ENCODE measurements around the gene NSF.

The NSF gene

GRCh38 chr17:46727572-46728348, 137.3 kb downstream of the NSF start:
- Histone ChIP-seq H2BK120ac (ENCODE audit: low read depth, low read length) (no peak overlapping the region), H3K4me1 (ENCODE audit: control insufficient read depth, insufficient read depth, low read depth, low read length) (peaks cover 5% of the 10 kb centered on the region), H3K9me3 (ENCODE audit: control insufficient read depth, low read length) (no peaks in the 10 kb centered on the region), H2BK5ac (ENCODE audit: low read depth, low read length, poor library complexity, severe bottlenecking) (no peak overlapping the region), H3K79me1 (replicated peaks; ENCODE audit: low read length, poor library complexity, severe bottlenecking) (no peaks in the 10 kb centered on the region), H2AFZ (ENCODE audit: low read depth, low read length) (no peak overlapping the region), H3K14ac (ENCODE audit: low read length in 2 of 2) (no peak overlapping the region), H2BK15ac (ENCODE audit: low read depth, poor library complexity, severe bottlenecking) (no peak overlapping the region), H3K4me3 (ENCODE audit: insufficient read depth in 1 of 2, low read depth in 1 of 2, low read length in 2 of 2) (no peak overlapping the region), H3K18ac (ENCODE audit: low read depth in 1 of 2, low read length in 2 of 2) (no peak overlapping the region), H3K9ac (ENCODE audit: low read length) (peak overlapping the region; percentile 38), H4K8ac (ENCODE audit: low read length) (no peak overlapping the region), H4K91ac (ENCODE audit: low read length) (no peak overlapping the region), H3K4ac (ENCODE audit: low read depth in 1 of 2, low read length in 2 of 2) (no peak overlapping the region), H2BK12ac (ENCODE audit: low read length in 2 of 2) (no peak overlapping the region), H3K23ac (ENCODE audit: low read length in 2 of 2) (no peak overlapping the region), H3K36me3 (ENCODE audit: control insufficient read depth in 1 of 2, insufficient read depth in 2 of 2, low read depth in 1 of 2, low read length in 2 of 2) (peaks cover 0 to 61% of the 10 kb centered on the region in 2 experiments), H2AK5ac (ENCODE audit: low read length, severe bottlenecking) (no peak overlapping the region), H3K4me2 (ENCODE audit: low read length, poor library complexity, severe bottlenecking) (peak overlapping the region; percentile 56), H3K27me3 (ENCODE audit: control insufficient read depth in 1 of 2, insufficient read depth in 1 of 2, low read length in 2 of 2) (no peaks in the 10 kb centered on the region), H3K27ac (ENCODE audit: low read length, poor library complexity, severe bottlenecking) (peak overlapping the region; percentile 96)
- DNase-seq, result peak; percentile 38
- WGBS, result 67% methylated on average over 2 of the region's 4 CpGs

- no peak overlapping the region for H3K9ac ChIP-seq (ENCODE audit: low read length)
- H3K9me3 ChIP-seq (ENCODE audit: control insufficient read depth, low read length), result no peaks in the 10 kb centered on the region
- no peak overlapping the region for H3K18ac ChIP-seq (ENCODE audit: low read depth in 1 of 2, low read length in 2 of 2)
- no peak overlapping the region for H3K4me2 ChIP-seq (ENCODE audit: low read length, poor library complexity, severe bottlenecking)
- H4K8ac ChIP-seq (ENCODE audit: low read length), result no peak overlapping the region
- no peak overlapping the region for H3K4me3 ChIP-seq (ENCODE audit: insufficient read depth in 1 of 2, low read depth in 1 of 2, low read length in 2 of 2)
- H2AK5ac ChIP-seq (ENCODE audit: low read length, severe bottlenecking), result no peak overlapping the region
- H2AFZ ChIP-seq (ENCODE audit: low read depth, low read length), result no peak overlapping the region
- no peak overlapping the region for H2BK120ac ChIP-seq (ENCODE audit: low read depth, low read length)
- no peak overlapping the region for H2BK12ac ChIP-seq (ENCODE audit: low read length in 2 of 2)
- no peak overlapping the region for H3K23ac ChIP-seq (ENCODE audit: low read length in 2 of 2)
- no peak overlapping the region for H4K91ac ChIP-seq (ENCODE audit: low read length)
- no peak overlapping the region for H2BK5ac ChIP-seq (ENCODE audit: low read depth, low read length, poor library complexity, severe bottlenecking)
- DNase-seq, result no peak
- no peaks in the 10 kb centered on the region for H3K27me3 ChIP-seq (ENCODE audit: control insufficient read depth in 1 of 2, insufficient read depth in 1 of 2, low read length in 2 of 2)
- no peak overlapping the region for H2BK15ac ChIP-seq (ENCODE audit: low read depth, poor library complexity, severe bottlenecking)
- H3K36me3 ChIP-seq (ENCODE audit: control insufficient read depth in 1 of 2, insufficient read depth in 2 of 2, low read depth in 1 of 2, low read length in 2 of 2), result peaks cover 0 to 61% of the 10 kb centered on the region in 2 experiments
- H3K79me1 ChIP-seq (replicated peaks; ENCODE audit: low read length, poor library complexity, severe bottlenecking), result no peaks in the 10 kb centered on the region
- H3K27ac ChIP-seq (ENCODE audit: low read length, poor library complexity, severe bottlenecking), result no peak overlapping the region
- H3K4me1 ChIP-seq (ENCODE audit: control insufficient read depth, insufficient read depth, low read depth, low read length), result peaks cover 8% of the 10 kb centered on the region
- H3K14ac ChIP-seq (ENCODE audit: low read length in 2 of 2), result no peak overlapping the region
- no CpG with 5 or more reads among the region's 2 CpGs for WGBS
- H3K4ac ChIP-seq (ENCODE audit: low read depth in 1 of 2, low read length in 2 of 2), result no peak overlapping the region
These were observed 139.6 kb downstream of the NSF start for GRCh38 chr17:46730026-46730425.

- H2AFZ ChIP-seq (ENCODE audit: low read depth, low read length), result no peak overlapping the region
- no peak overlapping the region for H2BK15ac ChIP-seq (ENCODE audit: low read depth, poor library complexity, severe bottlenecking)
- no peak overlapping the region for H4K8ac ChIP-seq (ENCODE audit: low read length)
- H3K27ac ChIP-seq (ENCODE audit: low read length, poor library complexity, severe bottlenecking), result no peak overlapping the region
- DNase-seq, result no peak
- H3K4me3 ChIP-seq (ENCODE audit: insufficient read depth in 1 of 2, low read depth in 1 of 2, low read length in 2 of 2), result no peak overlapping the region
- H3K18ac ChIP-seq (ENCODE audit: low read depth in 1 of 2, low read length in 2 of 2), result no peak overlapping the region
- no peak overlapping the region for H3K4ac ChIP-seq (ENCODE audit: low read depth in 1 of 2, low read length in 2 of 2)
- no peak overlapping the region for H4K91ac ChIP-seq (ENCODE audit: low read length)
- peak overlapping the region; percentile 80 for H2AK5ac ChIP-seq (ENCODE audit: low read length, severe bottlenecking)
- no peaks in the 10 kb centered on the region for H3K9me3 ChIP-seq (ENCODE audit: control insufficient read depth, low read length)
- no peaks in the 10 kb centered on the region for H3K27me3 ChIP-seq (ENCODE audit: control insufficient read depth in 1 of 2, insufficient read depth in 1 of 2, low read length in 2 of 2)
- H2BK5ac ChIP-seq (ENCODE audit: low read depth, low read length, poor library complexity, severe bottlenecking), result no peak overlapping the region
- H2BK120ac ChIP-seq (ENCODE audit: low read depth, low read length), result no peak overlapping the region
- H3K23ac ChIP-seq (ENCODE audit: low read length in 2 of 2), result no peak overlapping the region
- H3K36me3 ChIP-seq (ENCODE audit: control insufficient read depth in 1 of 2, insufficient read depth in 2 of 2, low read depth in 1 of 2, low read length in 2 of 2), result peaks cover 0 to 61% of the 10 kb centered on the region in 2 experiments
- no peak overlapping the region for H3K14ac ChIP-seq (ENCODE audit: low read length in 2 of 2)
- 100% methylated on average over 1 of the region's 1 CpG for WGBS
- H3K4me1 ChIP-seq (ENCODE audit: control insufficient read depth, insufficient read depth, low read depth, low read length), result peaks cover 8% of the 10 kb centered on the region
- no peak overlapping the region for H3K4me2 ChIP-seq (ENCODE audit: low read length, poor library complexity, severe bottlenecking)
- no peaks in the 10 kb centered on the region for H3K79me1 ChIP-seq (replicated peaks; ENCODE audit: low read length, poor library complexity, severe bottlenecking)
- no peak overlapping the region for H3K9ac ChIP-seq (ENCODE audit: low read length)
- no peak overlapping the region for H2BK12ac ChIP-seq (ENCODE audit: low read length in 2 of 2)
These were observed 140.2 kb downstream of the NSF start for GRCh38 chr17:46730679-46731078.

- Histone ChIP-seq H3K23ac (ENCODE audit: low read length in 2 of 2) (no peak overlapping the region), H4K8ac (ENCODE audit: low read length) (no peak overlapping the region), H3K27me3 (ENCODE audit: control insufficient read depth in 1 of 2, insufficient read depth in 1 of 2, low read length in 2 of 2) (no peaks in the 10 kb centered on the region), H3K9ac (ENCODE audit: low read length) (no peak overlapping the region), H2BK12ac (ENCODE audit: low read length in 2 of 2) (no peak overlapping the region), H3K14ac (ENCODE audit: low read length in 2 of 2) (no peak overlapping the region), H3K4me2 (ENCODE audit: low read length, poor library complexity, severe bottlenecking) (no peak overlapping the region), H2BK5ac (ENCODE audit: low read depth, low read length, poor library complexity, severe bottlenecking) (no peak overlapping the region), H2AK5ac (ENCODE audit: low read length, severe bottlenecking) (no peak overlapping the region), H3K4me3 (ENCODE audit: insufficient read depth in 1 of 2, low read depth in 1 of 2, low read length in 2 of 2) (no peak overlapping the region), H3K4me1 (ENCODE audit: control insufficient read depth, insufficient read depth, low read depth, low read length) (peaks cover 8% of the 10 kb centered on the region), H3K36me3 (ENCODE audit: control insufficient read depth in 1 of 2, insufficient read depth in 2 of 2, low read depth in 1 of 2, low read length in 2 of 2) (peaks cover 0 to 54% of the 10 kb centered on the region in 2 experiments), H3K4ac (ENCODE audit: low read depth in 1 of 2, low read length in 2 of 2) (no peak overlapping the region), H3K9me3 (ENCODE audit: control insufficient read depth, low read length) (no peaks in the 10 kb centered on the region), H2BK120ac (ENCODE audit: low read depth, low read length) (no peak overlapping the region), H2BK15ac (ENCODE audit: low read depth, poor library complexity, severe bottlenecking) (no peak overlapping the region), H2AFZ (ENCODE audit: low read depth, low read length) (no peak overlapping the region), H3K79me1 (replicated peaks; ENCODE audit: low read length, poor library complexity, severe bottlenecking) (no peaks in the 10 kb centered on the region), H3K27ac (ENCODE audit: low read length, poor library complexity, severe bottlenecking) (no peak overlapping the region), H3K18ac (ENCODE audit: low read depth in 1 of 2, low read length in 2 of 2) (no peak overlapping the region), H4K91ac (ENCODE audit: low read length) (no peak overlapping the region)
- DNase-seq, result no peak
- WGBS, result 91% methylated on average over 1 of the region's 1 CpG
These were observed 141.7 kb downstream of the NSF start for GRCh38 chr17:46732160-46732559.

All from mesenchymal stem cell (in vitro differentiated cells and primary cell).